ENCODE data around the gene HOXB7.

DNA sequence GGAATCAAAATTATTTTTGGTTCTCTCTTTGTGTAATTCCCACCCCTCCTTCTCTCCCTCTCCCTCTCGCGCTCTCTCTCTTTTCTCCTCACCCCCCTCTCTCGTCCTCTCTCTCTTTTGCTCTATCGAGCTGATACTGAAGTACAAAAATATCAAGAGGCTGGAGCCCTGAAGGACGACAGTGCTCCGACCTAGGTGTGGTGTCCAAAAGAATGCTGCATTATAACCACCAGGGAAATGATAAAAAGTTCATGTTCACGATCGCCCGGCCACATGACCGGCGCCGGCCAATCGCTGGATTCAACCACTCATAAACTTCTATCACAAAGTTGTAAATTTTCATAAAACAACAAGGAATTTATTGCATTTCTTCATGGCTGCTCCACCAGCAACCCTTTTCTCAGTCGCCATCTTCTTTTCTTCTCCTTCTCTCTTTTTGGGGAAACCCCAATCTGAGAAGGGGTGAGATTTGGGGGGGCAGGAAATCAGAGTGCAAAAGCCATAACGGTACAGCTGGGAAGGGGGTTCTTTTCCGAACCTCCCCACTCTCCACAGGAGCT lies 6.0 kb downstream of the HOXB7 start, which contains the start of gene HOXB6:
- no peak for TF ChIP-seq SP1 (IDR thresholded peaks at IDR 0.05)
- TF ChIP-seq BHLHE40 (IDR thresholded peaks at IDR 0.05; ENCODE audit: borderline replicate concordance) = no peak
- TF ChIP-seq SUZ12 (IDR thresholded peaks at IDR 0.05) = no peak
- no peak for TF ChIP-seq ZNF384 (IDR thresholded peaks at IDR 0.05)
- TF ChIP-seq ARNT (IDR thresholded peaks at IDR 0.05) = no peak

All from HEK293T (cell line).